Epidermal melanocyte (primary cell): ENCODE results near the gene ARSB.
"Not testable (repeated sequence)": the region's sequence is repeated elsewhere in the genome, so short reads cannot be mapped to it uniquely, and the experiment has no call there.

Experiments used
- DNase-seq: peaks from one replicate; pipeline ENCODE4 v3.0.0; 2011; ENCODE audit warnings: low spot score; ENCODE audit not compliant: insufficient read length

The ARSB gene

DNA sequence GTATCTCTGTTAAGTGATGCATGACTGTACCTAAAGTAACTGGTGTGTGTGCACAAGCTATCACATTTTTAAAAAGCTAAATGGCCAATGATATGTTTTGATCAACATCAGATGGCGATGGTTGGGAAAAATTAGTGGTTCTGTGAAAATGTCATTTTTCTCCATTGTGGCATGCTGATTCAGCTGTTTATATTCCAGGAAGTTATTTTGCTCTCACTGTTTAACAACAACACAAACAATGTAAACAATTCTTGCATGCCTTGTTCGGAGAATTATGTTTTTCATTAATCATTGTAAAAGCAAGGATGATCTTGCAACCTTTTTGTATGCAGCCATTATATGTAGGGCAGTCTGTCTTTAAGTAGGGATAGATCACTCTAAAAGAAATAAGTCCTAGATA lies 230.5 kb downstream of the ARSB start:
- no peak for DNase-seq

- DNase-seq: no peak
Observed at GRCh38 chr5:78753093-78753531, 232.0 kb downstream of the ARSB start.

GRCh38 chr5:78751872-78752271 lies 233.2 kb downstream of the ARSB start:
- no peak for DNase-seq

- no peak for DNase-seq
Observed at GRCh38 chr5:78750281-78750680, 234.8 kb downstream of the ARSB start.

GRCh38 chr5:78747705-78748359 lies 237.3 kb downstream of the ARSB start:
- DNase-seq: peak; percentile 62

DNA sequence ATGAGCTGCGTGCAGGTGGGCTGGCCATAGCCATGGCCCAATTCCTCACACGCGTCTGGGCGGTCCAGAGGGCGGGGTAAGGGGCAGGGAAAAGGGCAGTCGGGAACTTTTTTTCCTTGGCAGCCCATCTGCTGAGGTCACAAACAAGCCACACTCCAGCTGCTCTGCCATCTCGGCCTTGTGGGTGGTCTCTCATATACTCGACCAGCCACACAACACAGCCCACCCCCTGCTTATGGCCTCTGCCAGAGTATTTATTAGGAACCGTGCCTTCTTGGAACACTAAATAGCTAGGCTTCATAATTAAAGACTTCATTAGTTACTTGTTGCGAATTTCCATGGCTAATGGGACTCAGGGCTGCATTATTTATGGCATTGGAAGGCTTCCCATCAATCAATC lies 238.1 kb downstream of the ARSB start:
- no peak for DNase-seq

- DNase-seq: no peak
Observed at GRCh38 chr5:78746021-78746770, 238.9 kb downstream of the ARSB start.

GRCh38 chr5:78744951-78745534 lies 240.1 kb downstream of the ARSB start:
- no peak for DNase-seq

DNA sequence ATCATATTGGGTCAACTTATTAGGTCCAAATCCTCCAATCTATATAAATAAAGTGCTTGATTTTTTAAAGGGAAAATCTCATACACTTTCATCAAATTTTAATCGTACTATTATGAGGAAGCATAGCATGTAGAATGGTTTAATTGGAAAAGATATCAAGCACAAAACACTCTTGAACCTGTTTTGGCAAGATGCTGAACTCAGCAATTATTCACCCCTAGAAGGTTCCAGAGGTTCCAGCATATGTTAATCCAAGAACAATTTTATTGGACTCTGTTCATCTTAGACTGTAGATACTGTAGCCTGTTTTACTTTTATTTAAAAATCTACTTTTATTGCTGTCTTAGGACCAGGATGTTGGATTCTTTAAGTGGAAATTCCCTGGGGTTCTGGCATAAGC lies 244.1 kb downstream of the ARSB start:
- DNase-seq: no peak

- DNase-seq: no peak
Observed at GRCh38 chr5:78738693-78739300, 246.3 kb downstream of the ARSB start.

- DNase-seq: no peak
Observed at GRCh38 chr5:78738104-78738503, 247.0 kb downstream of the ARSB start.

- DNase-seq: no peak
Observed at GRCh38 chr5:78735834-78736463, 249.2 kb downstream of the ARSB start.

DNA sequence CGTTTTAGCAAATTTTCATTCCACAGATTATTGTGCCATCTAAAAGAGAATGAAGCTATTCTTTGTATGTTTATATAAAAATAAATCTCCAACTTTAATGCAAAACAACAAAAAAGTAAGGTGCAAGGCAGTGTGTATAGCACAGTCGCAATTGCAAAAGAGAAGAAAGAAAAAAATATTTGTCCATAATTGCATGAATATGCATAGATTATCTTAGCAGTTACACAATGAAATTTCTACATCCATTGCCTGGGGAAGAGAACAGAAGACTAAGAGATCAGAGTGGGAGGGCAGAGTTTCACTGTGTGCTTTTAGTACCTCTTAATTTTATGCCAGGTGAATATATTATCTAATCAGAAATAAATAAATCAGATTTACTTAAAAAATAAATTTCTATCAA lies 250.2 kb downstream of the ARSB start:
- DNase-seq: no peak

DNA sequence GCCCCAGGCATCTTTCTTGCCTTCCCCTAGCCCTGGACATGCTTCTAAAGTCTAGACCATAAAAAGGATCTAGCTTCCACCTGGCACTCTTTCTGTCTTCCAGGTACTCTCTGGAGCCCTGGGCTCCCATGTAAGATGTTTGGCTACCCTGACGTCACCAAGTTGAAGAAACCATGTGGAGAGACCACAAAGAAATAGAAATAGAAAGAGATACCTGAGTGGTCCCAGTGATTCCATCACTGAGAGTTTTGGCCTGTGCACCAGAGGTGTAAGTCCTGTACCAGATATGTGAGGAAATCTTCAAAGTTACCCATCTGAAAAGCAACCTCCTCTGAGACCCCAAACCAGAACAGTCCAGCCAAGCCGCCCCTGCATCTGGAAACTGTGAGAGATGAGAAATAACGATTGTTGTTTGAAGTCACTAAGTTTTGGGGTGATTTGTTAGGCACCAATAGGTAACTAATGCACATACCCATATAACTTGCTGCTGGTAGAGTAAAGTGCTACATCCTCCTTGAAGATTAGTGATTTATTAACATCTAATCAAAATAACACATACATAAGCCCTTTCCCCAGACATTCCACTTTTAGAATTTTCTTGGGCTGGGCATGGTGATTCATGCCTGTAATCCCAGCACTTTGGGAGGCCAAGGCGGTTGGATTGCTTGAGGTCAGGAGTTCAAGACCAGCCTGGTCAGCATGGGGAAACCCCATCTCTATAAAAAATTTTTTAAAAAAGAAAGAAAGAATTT lies 250.8 kb downstream of the ARSB start:
- DNase-seq: no peak

GRCh38 chr5:78732721-78733120 lies 252.4 kb downstream of the ARSB start:
- not testable (repeated sequence) for DNase-seq

DNA sequence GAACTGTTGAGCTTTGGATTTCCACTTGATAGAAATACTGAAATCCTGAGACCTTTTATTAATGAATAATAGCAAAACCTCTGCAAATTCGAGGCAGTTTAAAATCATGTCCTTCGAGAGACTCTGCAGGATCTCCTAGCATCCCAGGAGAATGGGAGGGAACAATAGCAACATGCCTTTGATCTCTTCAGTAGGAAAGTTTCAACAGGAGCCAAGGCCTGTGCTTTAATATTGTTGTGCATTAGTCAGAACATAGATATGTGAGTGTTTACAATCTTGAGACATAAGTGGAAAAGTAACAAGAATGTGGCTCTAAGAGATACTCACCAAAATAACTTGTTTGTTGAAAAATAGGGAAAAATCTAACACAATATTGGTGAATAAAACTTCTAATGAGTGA lies 253.2 kb downstream of the ARSB start:
- no peak for DNase-seq

DNA sequence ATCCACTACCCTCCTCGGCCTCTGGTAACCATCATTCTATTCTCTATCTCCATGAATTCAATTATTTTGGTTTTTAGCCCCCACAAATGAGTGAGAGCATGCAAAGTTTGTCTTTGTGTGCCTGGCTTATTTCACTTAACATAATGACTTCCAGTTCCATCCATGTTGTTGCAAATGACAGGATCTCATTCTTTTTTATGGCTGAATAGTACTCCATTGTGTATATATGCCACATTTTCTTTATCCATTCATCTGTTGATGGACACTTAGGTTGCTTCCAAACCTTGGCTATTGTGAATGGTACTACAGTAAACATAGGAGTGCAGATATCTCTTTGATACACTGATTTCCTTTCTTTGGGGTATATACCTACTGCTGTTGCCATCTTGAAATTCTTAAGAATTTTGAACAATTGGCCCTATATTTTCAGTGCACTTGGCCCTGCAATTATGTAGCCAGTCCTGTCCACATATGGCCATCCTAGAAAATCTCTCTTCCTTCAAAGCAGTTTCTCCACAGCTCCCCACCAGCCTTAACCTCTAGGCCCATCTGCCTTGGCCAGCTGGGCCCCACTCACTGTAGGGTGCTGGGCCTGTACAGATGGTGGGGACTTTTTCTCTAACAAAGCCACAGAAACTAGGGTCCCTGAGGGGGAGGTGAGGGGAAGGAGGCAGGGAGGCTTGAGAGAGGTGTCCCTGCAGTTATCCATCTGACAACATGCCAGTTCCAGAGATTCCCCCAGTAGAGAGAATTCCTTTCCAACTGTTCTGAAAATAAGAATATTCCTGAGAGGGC lies 254.6 kb downstream of the ARSB start:
- DNase-seq: no peak

DNA sequence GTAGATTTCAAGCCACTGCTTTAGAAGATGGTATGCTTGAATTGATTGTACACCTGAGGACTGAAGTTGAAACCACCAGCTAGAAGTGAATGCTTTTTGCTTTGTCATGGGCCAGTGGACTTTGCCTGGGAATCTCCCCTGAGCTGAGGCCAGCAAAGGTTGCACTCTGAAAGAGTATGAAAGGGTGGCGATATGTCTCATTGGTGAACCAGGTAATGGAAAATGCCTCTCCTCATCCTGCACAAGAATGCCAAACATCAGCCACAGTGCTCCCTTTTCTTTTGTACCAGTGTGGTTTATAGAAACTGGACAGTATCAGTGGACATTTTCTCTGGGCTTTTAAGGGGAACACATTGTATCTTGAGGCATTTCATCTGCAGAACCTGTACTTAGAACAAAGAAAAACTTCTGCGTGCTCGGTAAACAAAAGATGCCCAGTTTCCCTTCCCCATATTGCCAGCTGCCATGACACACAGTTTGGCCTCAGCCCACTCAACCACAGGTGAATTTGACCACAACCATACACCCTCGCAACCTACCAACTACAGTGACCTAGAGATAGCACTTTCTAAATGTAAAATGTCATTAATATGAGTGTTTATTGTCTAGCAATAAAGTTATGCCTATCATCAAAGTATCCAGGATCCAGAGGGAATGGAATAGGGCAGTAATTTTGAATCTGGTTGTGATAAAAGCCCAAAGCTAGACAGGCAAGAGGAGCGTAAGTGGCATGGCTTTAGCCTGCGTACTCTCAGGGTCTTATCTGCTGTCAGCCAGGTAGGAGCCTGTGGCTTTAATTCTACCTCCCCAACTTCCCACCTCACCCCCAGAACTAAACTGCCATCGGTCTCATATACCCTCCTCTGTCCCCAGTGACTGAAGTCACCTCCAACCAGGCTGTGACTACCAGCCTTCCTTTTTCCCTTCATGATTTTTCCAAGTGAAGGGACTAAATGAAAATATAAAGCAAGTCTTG lies 257.0 kb downstream of the ARSB start:
- no peak for DNase-seq
